Measurements from ENCODE around the gene GP2. TPM values are rescaled to one million over a fixed set of nuclear protein-coding genes. Genes with fewer than 3 reads are reported as not detected.

The GP2 gene
- total RNA-seq, 1 experiment from 2014 or later, result not detected

GRCh38 chr16:20319406-20319805 is 7.9 kb downstream of the GP2 start:
- ChIA-PET CTCF (no interaction called here), POLR2A (no interaction called here)
- H3K36me3 Mint-ChIP-seq (ENCODE audit: insufficient read depth, unreplicated experiment), result no peaks in the 10 kb centered on the region
- H3K27me3 Mint-ChIP-seq (ENCODE audit: insufficient read depth, unreplicated experiment), result peaks cover 6% of the 10 kb centered on the region
- intact Hi-C loops (cut with micrococcal nuclease; ENCODE audit: unreplicated experiment), result no loop called here
- H3K27ac Mint-ChIP-seq (ENCODE audit: unreplicated experiment), result no peak overlapping the region
- Histone ChIP-seq H3K27me3 (replicated peaks; ENCODE audit: control insufficient read depth, insufficient read depth, low read length) (no peaks in the 10 kb centered on the region), H3K4me1 (no peaks in the 10 kb centered on the region), H3K9me3 (no peaks in the 10 kb centered on the region), H3K36me3 (ENCODE audit: control insufficient read depth, insufficient read depth, low read length) (no peaks in the 10 kb centered on the region), H3K4me3 (ENCODE audit: low read depth, low read length) (no peak overlapping the region)
- no TSS peak for BruUV-seq (replicated peaks)
- H3K4me1 Mint-ChIP-seq (ENCODE audit: low read depth, unreplicated experiment), result no peaks in the 10 kb centered on the region
- no peak for DNase-seq
- no peaks in the 10 kb centered on the region for H3K9me3 Mint-ChIP-seq (ENCODE audit: unreplicated experiment)
- TF ChIP-seq CTCF (IDR thresholded peaks at IDR 0.05; ENCODE audit: insufficient read depth in 1 of 2, low read depth in 1 of 2, low read length in 1 of 2, severe bottlenecking in 1 of 2, unreplicated experiment in 1 of 2), result no peak
- H3K4me3 Mint-ChIP-seq (ENCODE audit: unreplicated experiment), result no peak overlapping the region

GRCh38 chr16:20318437-20318836 is 8.9 kb downstream of the GP2 start:
- H3K4me3 Mint-ChIP-seq (ENCODE audit: unreplicated experiment), result no peak overlapping the region
- POLR2A ChIA-PET, result no interaction called here

GRCh38 chr16:20318006-20318405 is 9.3 kb downstream of the GP2 start:
- H3K9me3 Mint-ChIP-seq (ENCODE audit: unreplicated experiment), result no peaks in the 10 kb centered on the region
- H3K27ac Mint-ChIP-seq (ENCODE audit: unreplicated experiment), result no peak overlapping the region
- H3K27me3 Mint-ChIP-seq (ENCODE audit: insufficient read depth, unreplicated experiment), result peaks cover 10% of the 10 kb centered on the region
- ChIA-PET CTCF (no interaction called here), POLR2A (no interaction called here)
- DNase-seq, result no peak
- Histone ChIP-seq H3K4me1 (no peaks in the 10 kb centered on the region), H3K36me3 (ENCODE audit: control insufficient read depth, insufficient read depth, low read length) (no peaks in the 10 kb centered on the region), H3K27me3 (replicated peaks; ENCODE audit: control insufficient read depth, insufficient read depth, low read length) (no peaks in the 10 kb centered on the region), H3K4me3 (ENCODE audit: low read depth, low read length) (no peak overlapping the region), H3K9me3 (no peaks in the 10 kb centered on the region)
- no TSS peak for BruUV-seq (replicated peaks)
- intact Hi-C loops (cut with micrococcal nuclease; ENCODE audit: unreplicated experiment), result no loop called here
- H3K4me1 Mint-ChIP-seq (ENCODE audit: low read depth, unreplicated experiment), result no peaks in the 10 kb centered on the region
- no peaks in the 10 kb centered on the region for H3K36me3 Mint-ChIP-seq (ENCODE audit: insufficient read depth, unreplicated experiment)
- H3K4me3 Mint-ChIP-seq (ENCODE audit: unreplicated experiment), result no peak overlapping the region
- no peak for TF ChIP-seq CTCF (IDR thresholded peaks at IDR 0.05; ENCODE audit: insufficient read depth in 1 of 2, low read depth in 1 of 2, low read length in 1 of 2, severe bottlenecking in 1 of 2, unreplicated experiment in 1 of 2)

More at GRCh38 chr16:20318437-20318836, 8.9 kb downstream of the GP2 start:
- no TSS peak for BruUV-seq (replicated peaks)
- Histone ChIP-seq H3K4me3 (ENCODE audit: low read depth, low read length) (no peak overlapping the region), H3K4me1 (no peaks in the 10 kb centered on the region), H3K36me3 (ENCODE audit: control insufficient read depth, insufficient read depth, low read length) (no peaks in the 10 kb centered on the region), H3K27me3 (replicated peaks; ENCODE audit: control insufficient read depth, insufficient read depth, low read length) (no peaks in the 10 kb centered on the region), H3K9me3 (no peaks in the 10 kb centered on the region)
- Mint-ChIP-seq H3K4me1 (ENCODE audit: low read depth, unreplicated experiment) (no peaks in the 10 kb centered on the region), H3K27ac (ENCODE audit: unreplicated experiment) (no peak overlapping the region), H3K9me3 (ENCODE audit: unreplicated experiment) (no peaks in the 10 kb centered on the region), H3K27me3 (ENCODE audit: insufficient read depth, unreplicated experiment) (peaks cover 7% of the 10 kb centered on the region), H3K36me3 (ENCODE audit: insufficient read depth, unreplicated experiment) (no peaks in the 10 kb centered on the region)
- no peak for DNase-seq
- intact Hi-C loops (cut with micrococcal nuclease; ENCODE audit: unreplicated experiment), result no loop called here
- CTCF ChIA-PET, result no interaction called here
- TF ChIP-seq CTCF (IDR thresholded peaks at IDR 0.05; ENCODE audit: insufficient read depth in 1 of 2, low read depth in 1 of 2, low read length in 1 of 2, severe bottlenecking in 1 of 2, unreplicated experiment in 1 of 2), result no peak
